NCI-H2171 (cell line): ENCODE data around the gene PIGM.

Source experiments
- DNase-seq: peaks from one replicate; lab custom pipeline; 2025; lab: John Stamatoyannopoulos, UW

PIGM gene

GRCh38 chr1:160022330-160023310, 9.2 kb downstream of the PIGM start:
- DNase-seq, result no peak

GRCh38 chr1:160021376-160022074, 10.3 kb downstream of the PIGM start:
- no peak for DNase-seq

- no peak for DNase-seq
Observed at GRCh38 chr1:160020196-160020595, 11.6 kb downstream of the PIGM start.

GRCh38 chr1:160018900-160019299, 12.9 kb downstream of the PIGM start:
- no peak for DNase-seq

GRCh38 chr1:160018347-160018746, 13.4 kb downstream of the PIGM start:
- DNase-seq, result no peak

GRCh38 chr1:160017592-160017991, 14.2 kb downstream of the PIGM start:
- DNase-seq, result no peak

GRCh38 chr1:160011781-160012180, 20.0 kb downstream of the PIGM start:
- DNase-seq, result no peak

GRCh38 chr1:160009801-160010200, 22.0 kb downstream of the PIGM start:
- no peak for DNase-seq

- DNase-seq, result no peak
Observed at GRCh38 chr1:160009081-160009480, 22.7 kb downstream of the PIGM start.

GRCh38 chr1:160007577-160008200, 24.1 kb downstream of the PIGM start:
- DNase-seq, result no peak

- peak; percentile 77 for DNase-seq
Observed at GRCh38 chr1:160006312-160006940, 25.4 kb downstream of the PIGM start.

- DNase-seq, result no peak
Observed at GRCh38 chr1:160005070-160005469, 26.7 kb downstream of the PIGM start.

GRCh38 chr1:160004425-160004824, 27.4 kb downstream of the PIGM start:
- DNase-seq, result no peak

GRCh38 chr1:160004001-160004400, 27.8 kb downstream of the PIGM start:
- DNase-seq, result no peak

- DNase-seq, result no peak
Observed at GRCh38 chr1:160001440-160001839, 30.4 kb downstream of the PIGM start.

GRCh38 chr1:159999204-159999603, 32.6 kb downstream of the PIGM start:
- DNase-seq, result no peak

- DNase-seq, result no peak
Observed at GRCh38 chr1:159996653-159997052, 35.1 kb downstream of the PIGM start.

GRCh38 chr1:159994896-159995295, 36.9 kb downstream of the PIGM start:
- no peak for DNase-seq

GRCh38 chr1:159993911-159994310, 37.9 kb downstream of the PIGM start:
- no peak for DNase-seq

GRCh38 chr1:159992161-159992560, 39.6 kb downstream of the PIGM start:
- no peak for DNase-seq

- no peak for DNase-seq
Observed at GRCh38 chr1:159991513-159991912, 40.3 kb downstream of the PIGM start.

- DNase-seq, result no peak
Observed at GRCh38 chr1:159990005-159990404, 41.8 kb downstream of the PIGM start.
